HG03521 (cell line): Measurements from ENCODE around the gene APOL4.
"Not testable (repeated sequence)": the region's sequence is repeated elsewhere in the genome, so short reads cannot be mapped to it uniquely, and the experiment has no call there.

Experiments used
- ATAC-seq: cut with Tn5 transposase; IDR thresholded peaks from one replicate; pipeline ENCODE4 v1.9.1; 2021; ENCODE audit warnings: mild to moderate bottlenecking, moderate library complexity; ENCODE audit not compliant: unreplicated experiment

APOL4 gene

DNA sequence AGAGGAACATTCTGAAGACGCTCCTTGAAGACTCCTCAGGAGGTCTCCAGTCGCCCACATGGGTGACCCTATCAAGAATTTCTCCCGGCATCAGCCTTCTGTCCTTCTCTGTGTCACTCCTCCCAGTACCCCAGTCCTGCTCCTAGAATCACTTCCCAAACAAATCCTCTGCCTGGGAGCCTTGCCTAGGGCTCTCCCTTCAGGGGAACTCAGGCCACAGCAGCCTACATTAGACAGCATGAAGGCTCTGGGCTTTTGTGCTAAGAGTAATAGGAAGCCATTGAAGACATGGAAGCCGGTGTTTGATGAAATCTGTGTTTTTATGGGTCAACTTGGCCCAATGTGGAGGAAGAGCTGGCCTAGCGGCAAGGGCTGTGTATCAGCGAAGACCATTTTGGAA is 13.7 kb downstream of the APOL4 start:
- ATAC-seq = not testable (repeated sequence)

DNA sequence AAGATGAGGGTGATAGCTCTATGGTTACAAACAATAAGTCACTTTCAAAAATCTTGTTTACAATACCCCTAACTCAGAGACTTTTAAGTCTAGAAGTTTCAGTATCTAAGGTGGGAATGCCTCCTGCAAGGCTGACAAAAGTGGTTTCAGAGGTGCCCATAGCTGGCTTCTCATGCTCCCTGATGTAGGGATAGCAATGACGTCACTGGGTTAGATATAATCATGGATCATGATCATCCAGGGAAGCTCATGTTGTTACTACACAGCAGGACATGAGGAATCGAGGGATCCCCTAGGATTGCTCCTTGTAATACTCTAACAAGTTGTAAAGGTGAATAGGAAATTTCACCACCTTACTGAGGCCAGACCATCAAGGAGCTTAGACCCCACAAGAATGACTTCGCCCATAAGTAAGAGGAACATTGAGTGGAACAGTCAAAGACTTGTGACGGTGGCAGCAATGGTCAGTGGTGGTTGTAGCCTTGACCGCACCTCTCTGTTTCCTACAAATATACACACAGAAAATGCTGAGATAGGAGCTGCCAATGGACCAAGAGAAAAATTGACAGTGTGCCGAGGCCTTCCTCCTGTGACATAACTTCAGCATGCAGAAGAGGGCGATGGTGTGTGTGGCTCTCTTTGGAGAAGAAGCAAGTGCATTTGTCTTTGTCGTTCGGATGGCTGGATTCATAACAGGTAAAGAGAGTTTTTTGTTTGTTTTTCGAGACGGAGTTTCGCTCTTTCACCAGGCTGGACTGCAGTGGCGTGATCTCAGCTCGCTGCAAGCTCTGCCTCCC is 15.6 kb downstream of the APOL4 start:
- no peak for ATAC-seq

- no peak for ATAC-seq
Observed at GRCh38 chr22:36184433-36185025, 17.1 kb downstream of the APOL4 start.

DNA sequence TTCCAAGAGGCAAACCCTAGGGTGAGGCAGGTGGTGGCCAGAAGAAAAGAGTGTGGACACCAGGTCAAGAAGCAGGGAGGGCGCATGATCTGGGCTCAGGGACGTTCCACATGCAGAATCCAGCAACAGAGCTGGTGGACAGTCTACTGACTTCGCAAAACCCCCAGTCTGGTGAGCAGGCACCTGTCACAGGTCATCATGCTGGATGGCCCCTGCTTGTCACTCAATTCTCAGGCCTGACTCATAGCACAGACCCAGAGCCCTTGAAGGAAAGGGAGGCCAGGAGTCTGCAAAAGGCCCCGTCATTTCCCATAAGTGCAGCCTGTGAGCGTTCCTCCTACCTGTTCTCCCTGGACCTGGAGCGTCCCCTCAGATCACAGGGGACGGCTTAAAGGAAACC is 18.2 kb downstream of the APOL4 start:
- no peak for ATAC-seq

- ATAC-seq = no peak
Observed at GRCh38 chr22:36182857-36183256, 18.8 kb downstream of the APOL4 start.

GRCh38 chr22:36182056-36182455 is 19.6 kb downstream of the APOL4 start:
- no peak for ATAC-seq

DNA sequence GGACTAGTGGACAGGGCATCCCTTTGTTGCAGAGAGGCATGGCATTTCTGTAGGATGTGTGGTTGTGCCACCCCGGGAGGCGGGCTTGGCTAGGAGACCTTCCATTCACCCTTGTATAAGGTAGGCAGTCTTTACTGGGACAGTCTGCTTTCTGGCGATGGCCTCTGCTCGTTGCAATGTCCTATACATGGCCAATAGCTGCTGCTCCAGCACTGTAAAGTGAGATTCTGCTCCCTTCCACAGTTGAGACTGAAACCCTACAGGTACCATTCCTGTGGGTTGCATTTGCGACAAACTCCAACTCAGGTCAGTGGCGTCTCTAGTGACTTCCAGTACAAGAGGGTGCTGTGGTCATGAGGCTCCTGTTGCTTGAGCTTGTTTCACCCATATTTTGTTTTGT is 20.7 kb downstream of the APOL4 start:
- ATAC-seq = no peak

GRCh38 chr22:36180038-36180880 is 21.4 kb downstream of the APOL4 start:
- ATAC-seq = no peak

GRCh38 chr22:36177160-36177559 is 24.4 kb downstream of the APOL4 start:
- no peak for ATAC-seq

DNA sequence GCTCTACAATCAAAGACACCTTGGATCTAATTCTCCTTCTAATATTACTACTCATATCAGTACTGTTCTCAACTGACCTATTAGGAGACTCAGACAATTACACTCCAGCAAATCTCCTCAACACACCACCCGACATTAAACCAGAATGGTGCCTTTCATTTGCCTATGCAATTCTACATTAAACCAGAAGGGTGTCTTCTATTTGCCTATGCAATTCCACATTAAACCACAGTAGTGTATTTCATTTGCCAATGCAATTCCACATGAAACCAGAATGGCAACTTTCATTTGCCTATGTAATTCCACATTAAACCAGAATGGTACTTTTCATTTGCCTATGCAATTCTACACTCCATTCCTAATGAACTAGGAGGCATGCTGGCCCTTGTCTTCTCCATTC is 25.7 kb downstream of the APOL4 start:
- no peak for ATAC-seq

- ATAC-seq = no peak
Observed at GRCh38 chr22:36171941-36172340, 29.7 kb downstream of the APOL4 start.

DNA sequence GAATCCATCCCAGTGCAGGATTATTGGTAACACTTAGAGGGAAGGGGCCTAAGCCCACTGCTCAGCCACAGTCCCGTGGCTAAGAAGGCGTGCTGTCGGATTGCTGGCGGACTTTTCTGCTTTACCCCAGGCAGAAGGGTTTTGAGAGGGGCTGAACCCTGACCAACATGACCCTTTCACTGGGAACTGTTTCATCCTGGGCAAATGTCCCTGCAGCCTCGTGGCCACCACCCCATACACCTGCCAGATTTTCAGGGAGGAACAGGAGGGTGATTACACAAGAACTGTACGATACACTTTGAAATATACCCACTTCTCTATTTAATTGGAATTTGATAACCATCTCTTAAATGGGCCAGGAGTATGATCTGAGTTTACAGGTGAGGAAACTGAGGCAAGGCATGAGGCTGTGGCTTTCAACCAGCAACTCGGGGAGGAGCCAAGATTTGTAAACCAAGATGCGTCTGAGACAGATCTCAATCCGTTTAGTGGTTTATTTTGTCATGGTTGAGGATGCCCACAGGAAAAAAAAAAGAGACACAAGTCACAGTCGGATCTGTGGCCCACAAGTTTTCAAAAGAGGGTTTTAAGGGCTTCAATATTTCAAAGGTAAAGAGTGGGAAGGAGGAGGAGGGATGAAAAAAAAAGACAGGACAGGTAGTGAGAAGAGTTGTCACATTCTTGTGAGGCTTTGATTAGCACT is 34.9 kb downstream of the APOL4 start:
- ATAC-seq = no peak

GRCh38 chr22:36166086-36166485 is 35.5 kb downstream of the APOL4 start:
- no peak for ATAC-seq

- no peak for ATAC-seq
Observed at GRCh38 chr22:36165141-36165540, 36.5 kb downstream of the APOL4 start.

DNA sequence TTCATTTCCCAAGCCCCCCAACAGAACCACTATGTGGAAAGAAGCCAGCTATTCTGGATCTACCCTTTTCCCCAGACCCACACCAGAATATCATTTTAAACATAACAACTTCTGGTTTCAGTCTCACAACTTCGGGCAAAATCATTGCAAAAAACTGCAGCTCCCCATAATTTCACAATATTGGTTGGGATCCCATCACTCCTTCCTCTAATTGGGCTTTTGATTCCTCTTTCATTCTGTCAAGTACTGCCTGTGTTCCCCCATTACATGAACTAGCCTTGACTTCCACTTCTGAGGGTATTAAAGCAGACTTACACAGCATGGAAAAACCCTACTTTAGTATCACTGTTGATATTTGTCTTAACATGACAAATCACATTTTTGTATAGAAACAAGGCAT is 37.0 kb downstream of the APOL4 start:
- ATAC-seq = no peak

GRCh38 chr22:36163497-36163896 is 38.1 kb downstream of the APOL4 start:
- ATAC-seq = no peak

DNA sequence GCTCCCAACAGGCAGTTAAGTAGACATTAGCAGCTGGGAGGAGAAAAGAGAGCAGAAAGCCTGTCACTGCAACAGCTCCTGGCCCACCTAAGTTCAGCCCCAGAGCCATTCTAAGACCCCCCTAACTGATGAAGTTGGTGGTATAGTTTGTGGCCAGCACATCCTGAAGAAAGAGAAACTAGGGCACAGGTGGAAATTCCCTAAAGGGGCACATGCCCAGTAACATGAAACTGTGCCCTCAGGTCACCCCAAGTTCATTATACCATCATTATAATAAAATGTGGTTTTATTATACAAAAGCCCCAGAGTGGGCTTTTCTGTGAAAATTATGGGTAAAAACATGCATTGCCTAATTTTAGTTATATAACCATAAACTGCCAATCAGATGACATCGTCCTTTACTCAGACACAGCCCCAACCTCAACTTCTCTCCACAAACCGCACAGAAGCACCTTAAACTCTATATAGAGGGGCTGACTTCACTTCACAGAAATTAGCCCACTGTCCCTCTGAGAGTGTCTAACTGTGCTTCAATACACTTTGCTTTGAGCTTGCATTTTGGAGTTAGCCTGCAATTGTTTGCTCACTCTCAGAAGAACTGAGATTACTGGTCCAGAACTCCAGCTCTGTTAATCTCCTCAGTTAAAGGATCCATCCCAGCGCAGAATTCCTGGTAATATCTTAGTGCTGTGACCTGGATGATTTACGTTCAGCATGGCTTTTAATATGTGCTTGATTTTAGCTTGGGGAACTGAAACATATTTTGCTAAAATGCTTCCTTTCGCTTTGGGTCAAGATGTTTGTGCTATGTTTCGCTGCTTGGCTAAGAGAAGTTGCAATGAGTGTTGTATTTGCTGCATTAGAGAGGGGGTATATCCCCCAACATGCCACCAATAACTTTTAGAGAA is 39.2 kb downstream of the APOL4 start:
- peak; percentile 48 for ATAC-seq

GRCh38 chr22:36161793-36162126 is 39.8 kb downstream of the APOL4 start:
- ATAC-seq = not testable (repeated sequence)

DNA sequence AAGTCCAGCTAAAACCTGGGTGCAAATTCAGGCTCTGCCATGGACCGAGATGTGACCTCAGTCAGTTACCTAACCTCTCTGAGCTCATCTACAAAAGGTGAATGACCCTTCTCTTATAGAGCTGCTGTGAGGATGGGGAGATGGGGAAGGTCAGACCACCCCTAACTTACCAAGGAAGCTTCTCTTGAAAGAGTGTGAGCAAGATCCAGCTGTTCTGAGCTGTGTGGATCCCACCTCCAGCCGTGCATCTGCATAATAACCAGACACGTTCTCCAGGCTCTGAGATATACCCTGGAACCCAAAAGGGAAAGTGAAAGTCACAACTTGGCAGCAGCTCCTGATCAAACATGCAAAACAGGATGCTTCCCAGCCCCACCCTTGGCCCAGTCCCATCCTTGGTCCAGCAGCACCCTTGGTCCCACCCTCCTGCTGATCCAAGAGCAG is 41.1 kb downstream of the APOL4 start, which contains the start of gene APOL3:
Gene APOL3, minus strand, starts transcription at position 257 of the 444 bp plus-strand sequence. CDS start 11,700 bp downstream, outside the sequence.
- no peak for ATAC-seq
